ENCODE results near the gene ENTHD1.

DNA sequence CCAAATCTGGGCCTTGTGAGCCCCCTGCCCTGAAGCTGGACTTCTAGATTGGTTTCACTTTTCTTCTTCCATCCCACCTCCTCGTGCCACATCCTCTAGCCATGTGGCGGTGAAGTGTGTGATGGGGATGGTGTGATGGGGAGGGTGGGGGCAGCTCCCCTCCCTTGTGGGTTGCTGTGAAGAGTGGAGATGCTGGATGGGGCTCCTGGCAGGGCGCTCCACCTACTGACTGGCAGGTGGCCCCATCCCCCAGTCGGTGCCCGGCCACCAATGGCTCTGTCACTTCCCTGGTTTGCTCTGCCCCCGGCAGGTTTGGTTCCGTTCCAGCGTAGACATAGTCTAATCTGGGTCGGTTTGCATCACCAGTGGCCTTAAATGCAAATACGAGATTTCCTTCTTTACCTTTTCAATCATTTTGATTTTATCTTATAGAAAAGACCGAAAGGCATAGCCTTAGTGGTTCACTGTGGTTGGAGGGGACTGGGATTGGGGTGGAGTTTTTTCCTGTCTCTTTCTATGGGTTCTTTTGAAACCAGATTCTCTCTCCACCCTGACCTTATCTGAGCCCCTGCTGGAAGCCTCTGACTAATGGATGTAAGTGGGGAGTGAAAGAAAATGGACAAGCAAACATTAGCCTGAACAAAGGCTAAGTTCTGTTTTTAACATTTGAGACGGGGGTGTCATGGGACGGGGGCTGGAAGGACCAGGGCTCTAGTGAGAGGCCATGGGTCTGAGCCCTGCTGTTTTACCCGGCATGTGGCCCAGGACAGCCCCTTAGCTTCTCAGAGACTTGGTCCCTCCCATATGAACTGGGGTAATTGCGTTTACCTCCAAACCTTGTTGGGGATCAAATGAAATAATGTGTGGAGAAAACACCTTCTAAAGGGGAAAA lies 173.8 kb downstream of the ENTHD1 start:
- TF ChIP-seq, protein P1, sequence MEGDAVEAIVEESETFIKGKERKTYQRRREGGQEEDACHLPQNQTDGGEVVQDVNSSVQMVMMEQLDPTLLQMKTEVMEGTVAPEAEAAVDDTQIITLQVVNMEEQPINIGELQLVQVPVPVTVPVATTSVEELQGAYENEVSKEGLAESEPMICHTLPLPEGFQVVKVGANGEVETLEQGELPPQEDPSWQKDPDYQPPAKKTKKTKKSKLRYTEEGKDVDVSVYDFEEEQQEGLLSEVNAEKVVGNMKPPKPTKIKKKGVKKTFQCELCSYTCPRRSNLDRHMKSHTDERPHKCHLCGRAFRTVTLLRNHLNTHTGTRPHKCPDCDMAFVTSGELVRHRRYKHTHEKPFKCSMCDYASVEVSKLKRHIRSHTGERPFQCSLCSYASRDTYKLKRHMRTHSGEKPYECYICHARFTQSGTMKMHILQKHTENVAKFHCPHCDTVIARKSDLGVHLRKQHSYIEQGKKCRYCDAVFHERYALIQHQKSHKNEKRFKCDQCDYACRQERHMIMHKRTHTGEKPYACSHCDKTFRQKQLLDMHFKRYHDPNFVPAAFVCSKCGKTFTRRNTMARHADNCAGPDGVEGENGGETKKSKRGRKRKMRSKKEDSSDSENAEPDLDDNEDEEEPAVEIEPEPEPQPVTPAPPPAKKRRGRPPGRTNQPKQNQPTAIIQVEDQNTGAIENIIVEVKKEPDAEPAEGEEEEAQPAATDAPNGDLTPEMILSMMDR (IDR thresholded peaks at IDR 0.05), result no peak
- no peak for TF ChIP-seq POLR2A (IDR thresholded peaks at IDR 0.05)
